K562 (cell line): ENCODE data around the gene LNX2. TPM values are rescaled to one million over a fixed set of nuclear protein-coding genes. Genes with fewer than 3 reads are reported as not detected.

Source experiments
- ATAC-seq: fragments of 200-7000 bp; cut with Tn5 transposase; 3 replicates; pipeline ENCODE4 v1.9.1; 2020; ENCODE audit warnings: moderate library complexity
- BruUV-seq: library from RNA; stranded (reverse); fragments of 400-500 nt; replicated peaks from 2 replicates; lab custom pipeline; 2021; lab: Mats Ljungman, UMichigan
- CTCF ChIA-PET: fragments of 300-600 bp; formaldehyde crosslinking; extraction: SDS; loops from one replicate; lab custom pipeline; 2021; ENCODE audit warnings: low intra/inter-chr PET ratio; lab: Yijun Ruan, JAX
- POLR2A ChIA-PET: fragments of 300-600, 350-650 bp; sonication (Branson Sonifier 250); formaldehyde crosslinking; extraction: SDS; loops from one replicate; lab custom pipeline; 2021; ENCODE audit warnings: antibody characterized with exemption, inconsistent platforms; lab: Yijun Ruan, JAX
- DNase-seq, 4 experiments: peaks; one replicate each; pipeline versions ENCODE4 v3.0.0 to v3.0.0-alpha.2; 2011 to 2018; ENCODE audit warnings: low spot score in 3 of 4, mixed read lengths in 3 of 4; ENCODE audit errors: extremely low read depth in 1 of 4
- FAIRE-seq: peaks from 2 replicates; lab custom pipeline; 2011; peaks lifted over from hg19 to GRCh38; lab: Jason Lieb, UNC
- H2AFZ ChIP-seq: 2 replicates; pipeline ENCODE4 v1.6.0; 2011; ENCODE audit warnings: low read depth, low read length, control low read depth, inconsistent platforms
- H3K27ac ChIP-seq: fragments of 200-600 bp; 3 replicates; pipeline ENCODE4 v1.8.0; 2011; ENCODE audit warnings: low read depth, mild to moderate bottlenecking, control low read depth, inconsistent platforms, low read length, moderate library complexity, mixed read lengths; ENCODE audit errors: extremely low read depth
- H3K27me3 ChIP-seq, 2 experiments: fragments of 300-600 bp in 1 of 2; 2 replicates in 1 of 2; 3 replicates in 1 of 2; pipeline versions ENCODE4 v1.6.0 to v1.8.0; 2011; ENCODE audit warnings: inconsistent platforms in 2 of 2, low read length in 2 of 2, mild to moderate bottlenecking in 1 of 2, mixed read lengths in 1 of 2, moderate library complexity in 1 of 2; ENCODE audit not compliant: control insufficient read depth in 2 of 2, insufficient read depth in 2 of 2
- H3K36me3 ChIP-seq: fragments of 300-600 bp; 3 replicates; pipeline ENCODE4 v1.8.0; 2011; ENCODE audit warnings: mild to moderate bottlenecking, low read length, inconsistent platforms; ENCODE audit not compliant: control insufficient read depth, insufficient read depth
- H3K4me1 ChIP-seq, 2 experiments: fragments of 200-600 bp in 1 of 2; replicated peaks in 1 of 2; 2 replicates in 1 of 2; 3 replicates in 1 of 2; pipeline versions ENCODE4 v1.5.1 to v1.8.0; 2011; ENCODE audit warnings: inconsistent platforms in 2 of 2, low read length in 2 of 2, mild to moderate bottlenecking in 1 of 2, mixed read lengths in 1 of 2, moderate library complexity in 1 of 2; ENCODE audit not compliant: control insufficient read depth in 2 of 2, insufficient read depth in 2 of 2
- H3K4me2 ChIP-seq: 2 replicates; pipeline ENCODE4 v1.6.1; 2011; ENCODE audit warnings: low read length, control low read depth, inconsistent platforms, mixed read lengths; ENCODE audit not compliant: insufficient read depth
- H3K4me3 ChIP-seq: fragments of 200-600 bp; sonication (generic), shearing (Covaris generic); 2 replicates; pipeline ENCODE4 v1.5.1; 2016; ENCODE audit warnings: control low read depth, inconsistent platforms
- H3K79me2 ChIP-seq: fragments of 200-600 bp; 3 replicates; pipeline ENCODE4 v1.8.0; 2011; ENCODE audit warnings: low read length, inconsistent platforms; ENCODE audit not compliant: control insufficient read depth, insufficient read depth
- H3K9ac ChIP-seq, 2 experiments: 2 replicates each; pipeline versions ENCODE4 v1.6.0 to v1.6.1; 2011; ENCODE audit warnings: low read depth in 2 of 2, low read length in 2 of 2, control low read depth in 1 of 2, inconsistent platforms in 1 of 2, mild to moderate bottlenecking in 1 of 2, mixed read lengths in 1 of 2; ENCODE audit not compliant: insufficient read depth in 1 of 2
- H3K9me1 ChIP-seq: one replicate; pipeline ENCODE4 v1.6.0; 2011; ENCODE audit warnings: inconsistent platforms, mild to moderate bottlenecking, low read length, moderate library complexity; ENCODE audit not compliant: control insufficient read depth, insufficient read depth
- H3K9me3 ChIP-seq: replicated peaks from 2 replicates; pipeline ENCODE4 v1.5.1; 2011; ENCODE audit warnings: low read depth, low read length, inconsistent platforms; ENCODE audit not compliant: control insufficient read depth, insufficient read depth
- H4K20me1 ChIP-seq: replicated peaks from 2 replicates; pipeline ENCODE4 v1.6.1; 2011; ENCODE audit warnings: low read length, inconsistent platforms, mixed read lengths; ENCODE audit not compliant: control insufficient read depth, insufficient read depth
- BHLHE40 ChIP-seq: IDR thresholded peaks from 2 replicates; pipeline ENCODE4 v1.6.1; 2011; ENCODE audit warnings: low read length, improper control_type of control experiment
- BRCA1 ChIP-seq, 2 experiments: fragments of 450-650 bp in 1 of 2; sonication (generic) in 1 of 2; formaldehyde crosslinking in 1 of 2; IDR thresholded peaks; 2 replicates each; pipeline versions ENCODE4 v1.5.0 to v1.6.1; 2017 to 2020; ENCODE audit warnings: mild to moderate bottlenecking in 1 of 2, missing genetic modification reagents in 1 of 2
- MLX ChIP-seq, 2 experiments: fragments of 450-650 bp in 1 of 2; sonication (generic) in 1 of 2; formaldehyde crosslinking; conservative IDR thresholded peaks; 2 replicates each; pipeline versions ENCODE4 v1.4.0 to v1.8.1; 2020 to 2022; ENCODE audit warnings: mild to moderate bottlenecking in 1 of 2, missing genetic modification reagents in 1 of 2
- OTX1 ChIP-seq: fragments of 450-650 bp; formaldehyde crosslinking; IDR thresholded peaks from 2 replicates; pipeline ENCODE4 v1.4.0; 2022; ENCODE audit warnings: mild to moderate bottlenecking
- TAF7 ChIP-seq: fragments of 450-650 bp; IDR thresholded peaks from 2 replicates; pipeline ENCODE4 v1.6.1; 2016; ENCODE audit warnings: missing genetic modification characterization, missing compliant biosample characterization
- TBP ChIP-seq: optimal IDR thresholded peaks from 2 replicates; pipeline ENCODE3; 2011; ENCODE audit warnings: low read depth, low read length, improper control_type of control experiment
- ZBTB1 ChIP-seq: sonication (generic); formaldehyde crosslinking; IDR thresholded peaks from 2 replicates; pipeline ENCODE4 v1.8.1; 2023; ENCODE audit warnings: missing genetic modification reagents, low read depth, mild to moderate bottlenecking, borderline replicate concordance
- ZBTB34 ChIP-seq: fragments of 250-450 bp; sonication (Bioruptor Pico); IDR thresholded peaks from 2 replicates; pipeline ENCODE4 v1.8.0; 2021; ENCODE audit warnings: mild to moderate bottlenecking, moderate library complexity
- ZSCAN29 ChIP-seq: fragments of 450-650 bp; IDR thresholded peaks from 2 replicates; pipeline ENCODE4 v1.6.1; 2017
- in situ Hi-C: fragments of 300-500 bp; cut with MboI; formaldehyde crosslinking; loops from 4 replicates; pipeline ENCODE4 v1.15.0; 2018; ENCODE audit warnings: inconsistent platforms, mixed read lengths
- intact Hi-C: fragments of 100-400 bp; cut with micrococcal nuclease; formaldehyde crosslinking; loops from 2 replicates; pipeline ENCODE4 v1.14.2; 2022
- polyA plus RNA-seq, 8 experiments: library from polyadenylated mRNA; depleted of rRNA in 4 of 8; stranded (reverse) in 5 of 8; unstranded in 3 of 8; fragments of >200 nt; fragmentation: Nextera tagmentation in 2 of 8; fragmentation: Illumina TruSeq in 1 of 8; extraction: Ambion mirVana in 2 of 8; extraction: Trizol in 1 of 8; gene quantifications; 2 replicates each; pipeline versions ENCODE4 v1.2.1 to v1.2.3, GENCODE V29; 2011 to 2014; ENCODE audit warnings: inconsistent platforms in 1 of 8, missing spikeins in 1 of 8
- total RNA-seq, 7 experiments: library from RNA; depleted of rRNA in 6 of 7; stranded (reverse); fragments of >200 nt in 6 of 7; fragmentation: Illumina TruSeq in 2 of 7; extraction: Trizol in 2 of 7; gene quantifications; 2 replicates each; pipeline versions ENCODE4 v1.2.1 to v1.2.3, GENCODE V29; 2011 to 2021; ENCODE audit warnings: low replicate concordance in 1 of 7
- TF ChIP-seq, protein P1 (sequence below): conservative IDR thresholded peaks from 2 replicates; pipeline ENCODE4 v1.6.1; 2011; ENCODE audit warnings: low read depth, mild to moderate bottlenecking, low read length; ENCODE audit not compliant: control insufficient read depth

LNX2 gene
- total and polyA plus RNA-seq, 9 of the 15 experiments (the other 6 are each of a cell fraction or from before 2014, with no cell fraction given) = 1.5 to 5.5 (median 4.0) TPM

DNA sequence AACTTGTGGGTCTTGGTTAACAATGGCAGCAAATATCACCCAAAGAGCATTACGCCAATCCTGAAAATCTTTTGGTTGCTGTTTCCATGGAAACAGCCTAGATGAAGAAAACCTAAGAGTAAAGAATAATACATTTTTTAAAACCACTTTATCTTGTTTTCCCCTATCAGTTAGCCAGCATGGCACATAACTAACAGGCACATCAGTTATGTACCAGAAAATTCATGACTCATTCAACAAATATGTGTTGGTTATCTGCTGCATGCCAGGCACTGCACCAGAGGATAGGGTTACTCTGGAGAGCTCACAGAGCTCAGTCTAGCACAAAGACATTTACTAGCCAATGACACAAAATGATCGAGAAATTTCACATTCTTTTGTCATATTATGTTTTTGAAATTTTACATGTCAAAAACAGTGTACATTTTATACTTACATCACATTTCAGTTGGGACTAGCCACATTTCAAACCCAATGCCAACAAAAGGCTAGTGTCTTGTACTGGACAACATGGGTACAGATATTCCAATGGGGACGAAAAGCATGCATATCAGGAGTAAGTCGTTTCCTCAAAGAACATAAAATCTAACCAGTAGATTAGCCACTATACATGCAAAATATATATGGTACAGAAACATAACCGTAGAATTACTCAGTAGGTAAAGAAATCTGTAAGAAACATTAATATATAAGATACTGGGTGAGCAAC, 20.3 kb downstream of the LNX2 start (continued):
- TF ChIP-seq, protein P1, sequence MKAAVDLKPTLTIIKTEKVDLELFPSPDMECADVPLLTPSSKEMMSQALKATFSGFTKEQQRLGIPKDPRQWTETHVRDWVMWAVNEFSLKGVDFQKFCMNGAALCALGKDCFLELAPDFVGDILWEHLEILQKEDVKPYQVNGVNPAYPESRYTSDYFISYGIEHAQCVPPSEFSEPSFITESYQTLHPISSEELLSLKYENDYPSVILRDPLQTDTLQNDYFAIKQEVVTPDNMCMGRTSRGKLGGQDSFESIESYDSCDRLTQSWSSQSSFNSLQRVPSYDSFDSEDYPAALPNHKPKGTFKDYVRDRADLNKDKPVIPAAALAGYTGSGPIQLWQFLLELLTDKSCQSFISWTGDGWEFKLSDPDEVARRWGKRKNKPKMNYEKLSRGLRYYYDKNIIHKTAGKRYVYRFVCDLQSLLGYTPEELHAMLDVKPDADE = no peak

- H3K36me3 ChIP-seq = no peaks in the 10 kb centered on the region
- H3K79me2 ChIP-seq = no peaks in the 10 kb centered on the region; the same call in 2 of the 3 replicates
- POLR2A ChIA-PET = interaction anchor here (1.3 kb wide), 1 partner anchor 13 kb away, joined by 4 read pairs; no protein-coding TSS in a partner anchor
- no peak overlapping the region for H3K4me3 ChIP-seq
- H3K9ac ChIP-seq = no peak overlapping the region
- no peaks in the 10 kb centered on the region for H3K27me3 ChIP-seq
- no peaks in the 10 kb centered on the region for H3K9me1 ChIP-seq
- no TSS peak for BruUV-seq
- no peak for ATAC-seq
- H3K4me2 ChIP-seq = no peak overlapping the region
- no peak for FAIRE-seq
- peaks cover 0 to 26% of the 10 kb centered on the region in 2 experiments; a peak in 4 of 5 replicates for H3K4me1 ChIP-seq
- CTCF ChIA-PET = no interaction called here
- H3K9me3 ChIP-seq = no peaks in the 10 kb centered on the region
- in situ Hi-C loops (no loop called here), intact Hi-C loops (no loop called here)
- H2AFZ ChIP-seq = no peak overlapping the region
- TF ChIP-seq OTX1 (CRISPR knock-in tag) (no peak), ZSCAN29 (no peak), ZBTB34 (CRISPR knock-in tag) (no peak), BHLHE40 (no peak), MLX (CRISPR knock-in tag; conservative IDR thresholded peaks at IDR 0.05) (no peak), BRCA1 (IDR thresholded peaks at IDR 0.05) (no peak), BRCA1 (CRISPR knock-in tag; IDR thresholded peaks at IDR 0.05) (no peak), TBP (no peak), ZBTB1 (CRISPR knock-in tag) (no peak), TAF7 (tag) (no peak)
- no peaks in the 10 kb centered on the region for H4K20me1 ChIP-seq
- H3K27ac ChIP-seq = no peak overlapping the region
- DNase-seq = no peak
Observed at GRCh38 chr13:27599096-27599495, 21.2 kb downstream of the LNX2 start.
